ENCODE measurements around the gene APBB3. TPM values are rescaled to one million over a fixed set of nuclear protein-coding genes. Genes with fewer than 3 reads are reported as not detected.

Gene APBB3
- total RNA-seq, 4 donors from 2014 or later = 6.8 to 12.5 (median 11.8) TPM

DNA sequence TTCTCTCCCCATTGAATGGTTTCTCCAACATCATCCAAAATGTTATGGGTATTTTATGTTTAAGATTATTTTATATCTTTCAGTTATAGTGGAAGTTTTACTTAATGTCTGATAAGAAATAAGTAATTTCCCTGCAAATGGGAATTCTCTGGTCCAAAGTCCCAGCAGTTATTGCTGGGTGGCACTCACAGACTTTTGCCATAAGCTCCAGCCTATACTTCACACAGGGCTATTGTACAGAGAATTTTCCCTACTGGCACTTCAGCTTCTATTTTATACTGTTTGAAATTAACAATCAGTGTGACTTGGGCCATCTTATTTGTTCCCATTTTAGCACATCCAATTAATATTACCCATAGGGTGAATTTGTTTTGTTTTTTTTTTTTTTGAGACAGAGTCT is 35.7 kb upstream of the APBB3 start:
- H3K36me3 ChIP-seq = no peaks in the 10 kb centered on the region
- H3K4me3 ChIP-seq = no peak overlapping the region
- no peaks in the 10 kb centered on the region for H3K27me3 ChIP-seq
- H3K4me1 ChIP-seq = peaks cover 0 to 10% (median 3%) of the 10 kb centered on the region in 4 donors
- H3K9me3 ChIP-seq = no peaks in the 10 kb centered on the region
- no peak overlapping the region for H3K27ac ChIP-seq (replicated peaks in 1 of 4)
- TF ChIP-seq CTCF (IDR thresholded peaks at IDR 0.05) = no peak
- no peak for TF ChIP-seq EP300 (IDR thresholded peaks at IDR 0.05)
- TF ChIP-seq POLR2AphosphoS5 (IDR thresholded peaks at IDR 0.05) = no peak
- TF ChIP-seq POLR2A (IDR thresholded peaks at IDR 0.05; ENCODE audit: low read depth) = no peak
- intact Hi-C loops (cut with DNase I) = no loop called here
- DNase-seq (ENCODE audit: extremely low spot score) = no peak

DNA sequence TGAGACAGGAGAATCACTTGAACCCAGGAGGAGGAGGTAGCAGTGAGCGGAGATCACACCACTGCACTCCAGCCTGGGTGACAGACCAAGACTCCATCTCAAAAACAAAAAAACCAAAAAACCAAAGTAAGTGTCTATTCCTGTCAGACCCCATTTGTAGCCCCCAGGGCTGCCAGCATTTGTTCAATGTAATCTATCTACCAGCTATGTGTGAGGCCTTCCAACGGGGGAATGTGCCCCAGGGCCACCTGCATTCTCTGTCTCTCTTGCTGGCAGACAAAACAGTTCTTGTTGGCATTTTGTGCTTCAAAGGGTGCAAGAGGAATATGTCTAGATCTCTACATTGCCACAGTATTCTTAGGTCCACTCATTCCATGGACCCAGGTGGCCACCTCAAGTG is 34.4 kb upstream of the APBB3 start:
- Histone ChIP-seq H3K4me1 (peaks cover 0 to 11% (median 3%) of the 10 kb centered on the region in 4 donors), H3K9me3 (no peaks in the 10 kb centered on the region), H3K27ac (replicated peaks in 1 of 4) (no peak overlapping the region), H3K4me3 (no peak overlapping the region), H3K27me3 (peaks cover 0 to 5% (median 0%) of the 10 kb centered on the region in 4 donors), H3K36me3 (no peaks in the 10 kb centered on the region)
- TF ChIP-seq CTCF (IDR thresholded peaks at IDR 0.05) (no peak), EP300 (IDR thresholded peaks at IDR 0.05) (no peak), POLR2A (IDR thresholded peaks at IDR 0.05; ENCODE audit: low read depth) (no peak)
- intact Hi-C loops (cut with DNase I) = no loop called here
- WGBS = 68% methylated on average over 2 of the region's 2 CpGs
- no peak for DNase-seq (ENCODE audit: extremely low spot score)

DNA sequence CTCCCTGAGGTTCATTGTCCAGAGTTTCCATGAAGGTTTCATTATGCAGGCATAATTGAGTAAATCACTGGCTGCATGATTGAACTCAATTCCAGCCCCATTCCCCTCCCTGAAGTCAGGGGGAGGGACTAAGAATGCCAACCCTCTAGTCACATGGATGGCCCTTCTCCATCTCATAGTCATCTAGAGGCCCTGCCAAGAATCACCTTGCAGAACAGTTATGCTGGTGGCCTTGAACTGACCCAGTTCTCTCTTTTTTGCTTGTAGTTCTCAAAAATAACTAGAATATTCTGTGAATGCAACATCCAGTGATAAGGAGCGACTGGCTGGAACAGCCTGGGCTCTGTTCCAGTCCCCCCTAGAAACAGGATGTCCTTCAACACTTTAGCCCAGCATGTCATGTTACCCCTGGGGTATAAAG is 31.9 kb upstream of the APBB3 start:
- DNase-seq (ENCODE audit: extremely low spot score) = no peak
- Histone ChIP-seq H3K4me3 (no peak overlapping the region), H3K27me3 (peaks cover 0 to 5% (median 0%) of the 10 kb centered on the region in 4 donors), H3K4me1 (peaks cover 0 to 11% (median 3%) of the 10 kb centered on the region in 4 donors), H3K27ac (replicated peaks in 1 of 4) (no peak overlapping the region), H3K9me3 (no peaks in the 10 kb centered on the region), H3K36me3 (no peaks in the 10 kb centered on the region)
- TF ChIP-seq CTCF (IDR thresholded peaks at IDR 0.05) = no peak
- no peak for TF ChIP-seq EP300 (IDR thresholded peaks at IDR 0.05)
- no peak for TF ChIP-seq POLR2A (IDR thresholded peaks at IDR 0.05; ENCODE audit: low read depth)
- TF ChIP-seq POLR2AphosphoS5 (IDR thresholded peaks at IDR 0.05) = no peak
- intact Hi-C loops (cut with DNase I) = no loop called here
- 75% methylated on average over 1 of the region's 1 CpG for WGBS

DNA sequence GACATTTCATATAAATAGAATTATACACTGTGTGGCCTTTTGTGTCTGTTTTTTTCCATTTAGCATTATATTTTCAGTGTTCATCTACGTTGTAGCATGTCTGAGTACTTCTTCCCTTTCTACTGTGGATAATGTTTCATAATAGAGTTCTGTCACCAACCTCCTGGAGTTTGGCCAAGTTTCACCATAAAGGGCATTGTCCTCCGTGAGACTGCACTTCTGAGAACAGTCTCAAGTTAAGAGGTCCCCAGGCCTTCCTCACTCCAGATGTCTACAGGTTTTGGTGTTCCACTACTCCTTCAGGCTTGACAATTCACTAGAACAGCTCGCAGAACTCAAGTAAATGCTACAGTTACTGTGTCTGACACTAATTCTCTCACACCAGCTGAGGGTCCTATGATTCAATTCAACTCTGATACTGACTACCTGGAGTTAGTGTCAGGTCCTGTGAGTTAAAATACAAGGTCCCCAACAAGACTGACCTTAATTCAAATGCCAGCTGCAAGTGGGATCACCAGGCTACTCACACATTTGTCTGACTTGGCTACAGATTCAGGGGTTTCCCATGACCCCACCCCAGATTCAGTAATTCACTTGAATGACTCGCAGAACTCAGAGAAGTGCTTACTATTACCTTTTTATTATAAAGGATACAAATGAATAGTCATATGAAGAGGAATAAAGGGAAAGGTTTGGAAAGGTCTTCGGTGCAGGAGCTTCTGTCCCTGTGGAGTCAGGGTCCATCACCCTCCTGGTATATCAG is 31.3 kb upstream of the APBB3 start:
- DNase-seq (ENCODE audit: extremely low spot score) = no peak
- no peak overlapping the region for H3K27ac ChIP-seq (replicated peaks in 1 of 4)
- intact Hi-C loops (cut with DNase I) = no loop called here

More for the DNA sequence above, 31.3 kb upstream of the APBB3 start:
- H3K27me3 ChIP-seq = peaks cover 0 to 5% (median 0%) of the 10 kb centered on the region in 4 donors
- no peak for TF ChIP-seq POLR2AphosphoS5 (IDR thresholded peaks at IDR 0.05)
- TF ChIP-seq EP300 (IDR thresholded peaks at IDR 0.05) = no peak
- no peak for TF ChIP-seq CTCF (IDR thresholded peaks at IDR 0.05)
- TF ChIP-seq POLR2A (IDR thresholded peaks at IDR 0.05; ENCODE audit: low read depth) = no peak
- H3K4me3 ChIP-seq = no peak overlapping the region
- peaks cover 0 to 11% (median 3%) of the 10 kb centered on the region in 4 donors for H3K4me1 ChIP-seq
- 79% methylated on average over 5 of the region's 5 CpGs for WGBS
- no peaks in the 10 kb centered on the region for H3K36me3 ChIP-seq
- H3K9me3 ChIP-seq = no peaks in the 10 kb centered on the region
